Muscle of arm (tissue), 12 donors: Measurements from ENCODE around the gene C20orf144. TPM values are rescaled to one million over a fixed set of nuclear protein-coding genes. Genes with fewer than 3 reads are reported as not detected.

Experiments
- DNase-seq: peaks from one replicate; pipeline ENCODE4 v3.0.0-alpha.2; 2013
- polyA plus RNA-seq, 12 donors: library from polyadenylated mRNA; unstranded; fragments of 120-200 nt; gene quantifications; one replicate each; pipeline ENCODE4 v1.2.1, GENCODE V29; 2013; ENCODE audit not compliant: insufficient read length in 12 of 12

C20orf144 gene
- polyA plus RNA-seq, 12 donors = 0.10 to 0.34 (median 0.18) TPM; not detected in 3

- no peak for DNase-seq
Observed at GRCh38 chr20:33664085-33664761, 2.1 kb downstream of the C20orf144 start.

GRCh38 chr20:33664762-33665144, 2.6 kb downstream of the C20orf144 start:
- no peak for DNase-seq

GRCh38 chr20:33666293-33667244, 4.4 kb downstream of the C20orf144 start, which contains the start of gene ACTL10:
ACTL10 (plus strand) TSS chr20:33666943; CDS start chr20:33667498, 555 bp downstream.
- DNase-seq = peak; percentile 90

GRCh38 chr20:33667245-33667675, 5.1 kb downstream of the C20orf144 start:
- DNase-seq = no peak

GRCh38 chr20:33667676-33668465, 5.7 kb downstream of the C20orf144 start:
- peak; percentile 75 for DNase-seq

GRCh38 chr20:33668466-33669155, 6.5 kb downstream of the C20orf144 start:
- no peak for DNase-seq

- DNase-seq = no peak
Observed at GRCh38 chr20:33669224-33669623, 7.1 kb downstream of the C20orf144 start.

- no peak for DNase-seq
Observed at GRCh38 chr20:33669873-33670640, 7.9 kb downstream of the C20orf144 start.

- DNase-seq = no peak
Observed at GRCh38 chr20:33670715-33671499, 8.8 kb downstream of the C20orf144 start.

- DNase-seq = no peak
Observed at GRCh38 chr20:33671573-33672288, 9.6 kb downstream of the C20orf144 start.

- no peak for DNase-seq
Observed at GRCh38 chr20:33672426-33673113, 10.4 kb downstream of the C20orf144 start.

GRCh38 chr20:33673114-33673409, 10.9 kb downstream of the C20orf144 start:
- DNase-seq = no peak

GRCh38 chr20:33673410-33674293, 11.5 kb downstream of the C20orf144 start:
- DNase-seq = no peak

- DNase-seq = peak; percentile 82
Observed at GRCh38 chr20:33674294-33675135, 12.4 kb downstream of the C20orf144 start, which contains the start of gene NECAB3. NECAB3 (minus strand) TSS chr20:33674428; CDS start chr20:33674352, 76 bp downstream.

GRCh38 chr20:33675136-33675959, 13.2 kb downstream of the C20orf144 start:
- DNase-seq = peak; percentile 42
